GM18526 (cell line): ENCODE results near the gene LSMEM2.

Experiments
- POLR2A ChIP-seq: IDR thresholded peaks from 3 replicates; pipeline ENCODE4 v1.6.1; 2011; ENCODE audit not compliant: insufficient read length; ENCODE audit errors: extremely low read depth

LSMEM2 gene

DNA sequence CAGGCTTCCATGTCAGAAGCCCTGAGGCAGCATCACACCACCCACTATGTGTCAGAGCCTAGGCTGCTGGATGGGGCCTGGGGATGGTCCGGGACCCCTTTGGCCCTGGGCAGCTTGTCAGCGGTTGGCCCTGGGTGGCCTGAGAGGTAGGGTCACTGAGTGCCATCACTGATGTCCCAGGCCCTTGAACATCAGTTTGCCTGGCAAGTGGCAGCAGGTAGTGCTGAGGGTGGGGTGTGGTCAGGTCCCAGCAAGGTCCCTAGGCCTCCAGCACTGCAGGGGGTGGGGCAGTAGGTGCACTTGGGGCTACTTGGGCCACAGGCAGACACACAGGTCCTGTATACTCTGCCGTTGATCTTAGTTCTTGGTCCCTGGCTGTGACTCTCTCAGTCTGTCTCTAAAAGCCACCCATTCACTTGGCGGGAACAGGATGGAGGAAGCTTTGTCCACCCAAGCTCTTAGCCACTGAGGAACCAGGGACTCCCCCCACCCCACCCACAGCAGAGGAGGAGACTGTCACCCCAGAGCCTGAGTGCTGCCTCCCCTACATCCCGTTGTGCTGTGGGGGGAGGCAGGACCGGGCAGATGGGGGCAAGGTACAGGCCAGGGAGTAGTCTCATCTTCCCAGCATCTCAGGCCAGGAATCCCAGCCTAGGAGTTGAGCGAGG is 37.0 kb upstream of the LSMEM2 start:
- no peak for TF ChIP-seq POLR2A

DNA sequence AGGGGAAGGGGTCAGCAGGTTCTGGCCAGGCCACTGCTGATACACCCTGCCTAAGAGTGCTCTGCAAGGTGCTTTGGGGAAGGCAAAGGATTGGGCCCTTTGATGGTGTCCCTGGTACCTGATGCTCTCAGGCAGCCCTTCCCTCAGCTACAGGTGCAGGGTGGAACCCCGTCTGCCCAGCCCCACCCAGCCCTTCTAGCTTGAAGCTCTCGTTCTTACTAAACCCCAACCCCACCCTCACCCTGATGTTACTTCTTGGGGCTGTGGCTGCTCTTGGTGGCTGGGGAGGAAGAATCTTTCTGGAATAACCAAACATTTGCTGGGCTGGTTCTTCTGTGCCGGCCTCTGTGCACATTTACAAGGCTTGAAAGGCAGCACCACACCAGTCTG is 36.5 kb upstream of the LSMEM2 start:
- no peak for TF ChIP-seq POLR2A

DNA sequence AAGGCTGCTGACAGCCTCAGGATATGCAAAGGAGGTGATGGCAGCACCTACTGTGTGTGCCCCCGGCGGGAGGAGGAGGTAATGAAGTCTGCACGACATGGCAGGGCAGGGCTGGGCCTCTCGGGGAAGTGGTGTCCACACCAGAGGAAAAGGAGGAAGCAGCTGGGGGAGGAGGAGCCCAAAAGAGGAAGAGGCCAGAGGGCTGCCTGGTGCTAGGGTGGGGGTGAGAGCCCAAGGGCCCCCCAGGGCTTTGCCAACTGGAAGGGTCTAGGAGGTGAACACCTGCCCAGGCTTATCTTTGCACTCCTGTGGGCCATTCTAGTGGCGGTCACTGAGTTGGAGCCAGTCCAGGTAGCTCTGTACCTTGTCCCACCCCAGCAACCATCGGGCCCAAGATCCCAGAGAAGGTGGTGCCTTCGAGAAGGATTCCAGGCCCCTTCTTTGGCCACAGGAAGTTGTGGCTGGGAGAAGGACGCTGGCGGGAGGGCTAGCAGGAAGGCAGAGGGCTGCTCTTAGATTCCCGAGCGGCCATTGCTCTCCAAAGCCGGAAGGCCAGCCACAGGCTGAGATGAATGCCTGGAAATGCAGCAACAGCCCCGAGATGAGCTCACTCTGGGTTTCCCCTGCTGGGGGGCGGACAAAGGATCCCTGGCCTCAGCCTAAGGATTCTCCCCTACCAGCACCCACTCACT is 35.9 kb upstream of the LSMEM2 start:
- no peak for TF ChIP-seq POLR2A

DNA sequence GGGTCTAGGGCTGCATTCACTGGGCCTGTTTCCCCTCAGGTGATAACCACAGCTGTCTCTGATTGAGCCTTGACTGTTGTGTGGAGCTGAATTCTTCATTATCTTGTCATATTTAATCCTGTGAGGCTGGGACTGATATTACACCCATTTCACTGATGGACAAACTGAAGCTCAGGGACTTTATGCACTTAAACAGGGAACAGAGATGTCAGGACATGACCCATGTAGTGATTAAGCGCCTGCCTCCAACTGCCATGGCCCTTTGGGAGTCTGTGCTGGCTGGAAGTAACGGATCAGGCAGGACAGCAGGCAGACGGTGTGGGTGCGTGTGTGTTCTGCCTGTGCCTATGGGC is 35.4 kb upstream of the LSMEM2 start:
- no peak for TF ChIP-seq POLR2A

DNA sequence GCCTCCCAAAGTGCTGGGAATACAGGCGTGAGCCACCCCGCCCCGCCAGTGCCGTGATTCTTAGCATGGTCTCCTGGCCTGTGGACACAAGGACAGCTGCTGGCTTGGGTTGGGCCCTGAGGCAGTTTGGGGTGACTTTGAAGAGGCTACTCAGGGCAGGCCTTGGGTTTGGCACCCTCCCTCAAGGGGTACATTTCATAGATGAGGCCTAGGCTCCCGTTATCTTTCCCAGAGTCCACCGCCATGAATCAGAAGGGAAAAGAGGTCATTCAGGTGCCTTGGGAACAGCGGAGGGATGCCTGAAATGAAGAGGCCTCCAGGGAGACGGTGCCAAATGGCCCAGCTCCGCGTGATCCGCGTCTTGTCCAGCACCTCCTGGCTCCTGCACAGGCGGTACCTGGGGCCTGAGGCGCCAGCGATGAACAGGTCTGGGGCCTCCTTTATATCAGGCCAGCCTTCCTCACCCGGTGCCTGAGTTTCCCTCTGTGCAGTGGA is 33.6 kb upstream of the LSMEM2 start:
- TF ChIP-seq POLR2A: no peak

DNA sequence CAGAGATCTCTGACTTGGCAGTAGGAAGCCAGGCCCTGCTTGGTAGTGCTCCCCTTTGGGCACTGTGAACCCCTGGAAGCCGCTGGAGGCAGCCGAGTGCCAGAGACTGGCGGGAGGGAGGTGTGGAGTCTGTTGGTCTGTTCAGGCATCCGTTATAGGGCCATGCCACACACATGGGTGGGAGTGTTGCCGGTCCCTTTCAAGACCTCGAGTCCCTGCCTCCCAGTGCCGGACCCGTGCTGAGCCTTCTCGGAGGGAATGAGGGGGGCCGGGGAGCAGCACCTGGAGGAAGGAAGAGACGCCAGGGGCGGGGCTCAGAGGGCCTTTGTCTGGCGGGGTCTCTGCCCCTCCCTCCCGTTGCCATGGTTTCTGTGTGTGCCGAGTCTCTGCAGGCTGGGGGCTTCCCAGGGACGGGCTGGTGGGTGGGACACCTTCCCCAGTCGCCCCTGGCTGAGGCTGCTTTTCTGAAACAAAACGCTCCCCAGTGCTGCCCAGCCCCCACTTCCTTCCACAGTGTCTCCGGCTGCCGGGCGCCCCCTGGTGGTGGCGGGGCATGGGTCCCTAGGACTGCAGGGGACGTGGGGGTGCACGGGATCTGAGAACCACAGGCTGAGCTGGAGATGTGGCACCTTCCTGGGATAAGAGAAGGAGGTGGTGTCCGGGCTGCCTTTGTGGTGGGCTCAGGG is 32.9 kb upstream of the LSMEM2 start:
- TF ChIP-seq POLR2A: no peak

DNA sequence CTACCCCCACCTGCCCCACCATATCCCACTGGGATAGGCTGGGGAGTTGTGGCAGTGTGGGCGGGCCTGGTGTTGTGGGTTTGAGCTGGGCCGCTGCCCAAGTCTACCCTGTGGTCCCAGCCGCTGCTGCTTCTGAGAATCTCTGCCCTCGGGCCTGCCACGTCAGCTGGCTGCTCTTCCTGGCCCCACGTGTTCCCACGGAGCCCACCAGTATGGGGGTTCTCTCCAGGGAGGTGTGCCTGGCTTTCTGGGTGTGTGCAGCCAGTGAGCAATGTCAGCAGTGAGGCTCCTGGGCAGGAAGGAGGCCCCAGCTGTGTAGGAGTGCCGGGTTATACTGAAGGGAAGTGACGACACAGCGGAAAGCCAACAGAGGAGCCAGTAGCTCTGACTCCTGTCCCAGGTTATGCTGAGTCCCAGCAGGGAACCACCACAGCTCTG is 32.4 kb upstream of the LSMEM2 start:
- no peak for TF ChIP-seq POLR2A

DNA sequence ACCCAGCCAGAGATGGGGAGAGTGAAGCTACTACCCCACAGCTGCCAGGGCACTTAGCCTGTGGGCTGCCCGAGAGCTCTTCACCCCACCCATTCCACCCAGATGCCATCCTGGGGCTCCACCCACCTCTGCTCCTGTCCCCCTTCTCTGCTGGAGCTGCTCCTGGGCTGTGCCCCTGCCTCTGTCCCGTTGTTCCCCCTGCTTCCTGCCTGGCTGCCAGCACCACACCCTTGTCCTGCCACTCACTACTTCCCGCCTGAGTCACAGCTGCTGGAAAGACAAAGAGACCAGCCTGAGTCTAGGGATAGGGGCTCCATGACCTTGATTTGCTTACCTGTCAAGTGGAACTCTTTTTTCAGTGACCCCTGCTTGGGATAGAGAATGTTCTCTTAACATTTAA is 30.5 kb upstream of the LSMEM2 start:
- no peak for TF ChIP-seq POLR2A

DNA sequence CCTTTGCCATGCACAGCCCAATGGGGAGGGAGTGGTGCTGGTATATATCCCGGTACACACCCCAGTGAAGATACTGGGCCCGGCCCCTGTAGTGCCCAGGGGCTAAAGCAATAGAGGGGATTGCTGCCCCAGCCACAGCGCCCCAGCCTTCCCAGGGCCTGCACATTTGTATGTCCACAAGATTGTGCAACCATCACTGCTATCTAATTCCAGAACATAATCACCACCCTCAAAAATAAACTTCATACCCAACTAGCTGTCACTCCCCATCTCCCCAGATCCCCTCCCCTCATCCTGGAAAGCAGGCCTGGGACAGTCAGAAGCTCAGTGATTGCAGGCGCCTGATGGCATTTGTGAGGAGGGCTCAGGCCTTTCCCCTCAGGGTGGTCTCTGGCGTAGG is 29.4 kb upstream of the LSMEM2 start:
- TF ChIP-seq POLR2A: no peak

DNA sequence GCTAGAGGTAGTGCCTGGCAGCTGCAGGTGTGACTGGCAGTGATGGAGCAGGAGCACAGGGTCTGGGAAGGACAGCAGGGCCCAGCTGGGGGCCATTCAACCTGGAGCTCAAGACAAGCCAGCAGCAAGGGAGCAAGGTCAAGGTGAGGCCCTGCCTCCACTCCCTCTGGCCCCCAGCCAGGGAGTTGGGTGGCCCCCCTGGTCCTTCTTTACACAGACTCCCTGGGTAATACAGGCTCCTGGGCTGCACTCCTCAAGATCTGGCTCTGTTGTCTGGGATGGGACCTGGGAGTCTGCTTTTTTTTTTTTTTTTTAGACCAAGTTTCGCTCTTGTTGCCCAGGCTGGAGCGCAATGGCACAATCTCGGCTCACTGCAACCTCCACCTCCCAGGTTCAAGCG is 28.4 kb upstream of the LSMEM2 start:
- no peak for TF ChIP-seq POLR2A

DNA sequence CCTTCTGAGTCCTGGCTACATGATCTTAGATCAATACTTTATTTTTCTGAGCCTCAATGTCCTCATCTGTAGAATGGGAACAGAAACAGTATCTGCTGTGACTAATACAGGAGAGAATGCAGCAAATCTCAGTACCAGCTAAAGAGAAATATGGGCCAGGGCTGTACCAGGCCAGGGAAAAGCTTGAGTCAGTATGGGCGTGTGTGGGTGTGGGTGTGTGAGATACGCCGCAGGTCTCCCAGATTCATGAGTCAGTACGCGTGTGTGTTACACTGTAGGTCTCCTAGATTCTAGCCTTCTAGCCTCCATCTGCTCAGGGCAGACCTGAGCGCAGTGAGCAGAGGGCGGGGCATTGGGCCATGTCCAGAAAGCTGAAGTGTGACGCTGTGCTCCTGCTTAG is 27.7 kb upstream of the LSMEM2 start:
- TF ChIP-seq POLR2A: no peak

DNA sequence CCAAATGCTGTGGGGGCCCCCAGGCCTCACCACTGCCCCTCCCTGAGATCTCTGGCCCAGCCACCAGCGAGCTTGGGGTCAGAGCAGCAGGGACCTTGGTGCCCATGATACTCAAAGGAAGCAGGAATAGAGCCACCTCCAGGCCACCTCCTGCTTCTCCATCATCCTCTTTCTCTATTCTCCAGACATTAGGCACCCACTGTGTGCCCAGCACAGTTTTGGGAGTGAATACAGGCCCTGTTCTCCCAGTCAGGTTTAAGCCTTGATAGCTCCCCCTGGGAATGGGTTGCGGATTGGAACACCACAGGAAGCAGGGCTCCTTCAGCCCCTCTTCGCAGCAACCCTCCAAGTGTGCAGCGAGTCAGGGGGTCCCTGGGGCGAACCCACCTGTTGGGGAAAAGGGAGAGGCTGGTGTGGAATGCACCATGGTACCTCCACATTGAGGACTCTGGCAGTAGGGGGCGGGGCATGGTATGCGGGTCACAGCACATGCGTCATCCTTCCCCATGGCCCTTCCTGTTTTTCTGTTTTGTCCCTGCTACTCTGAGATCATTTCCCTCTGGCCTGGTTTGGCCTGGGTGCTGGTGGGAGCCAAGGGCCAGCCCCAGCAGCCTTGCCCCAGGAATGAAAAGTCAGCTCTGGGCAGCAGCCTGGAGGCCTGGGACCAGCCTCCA is 24.2 kb upstream of the LSMEM2 start:
- TF ChIP-seq POLR2A: no peak

DNA sequence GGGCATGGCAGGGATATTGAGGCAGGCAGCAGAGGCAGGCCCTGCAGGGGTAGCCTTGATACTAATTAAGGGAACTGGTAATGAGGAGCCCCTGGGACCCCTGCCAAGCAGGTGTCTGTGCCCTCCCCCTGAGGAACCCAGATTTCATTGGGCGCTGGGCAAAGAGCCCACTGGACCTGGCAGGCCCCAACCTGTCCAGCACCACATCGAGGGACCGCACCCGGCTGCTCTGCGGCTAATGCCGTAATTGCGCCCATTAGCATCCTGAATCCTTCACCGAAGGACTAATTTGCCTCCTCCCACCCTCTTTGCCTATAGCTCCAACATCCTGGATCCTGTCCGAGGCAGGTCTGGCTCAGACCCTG is 23.7 kb upstream of the LSMEM2 start:
- TF ChIP-seq POLR2A: no peak

DNA sequence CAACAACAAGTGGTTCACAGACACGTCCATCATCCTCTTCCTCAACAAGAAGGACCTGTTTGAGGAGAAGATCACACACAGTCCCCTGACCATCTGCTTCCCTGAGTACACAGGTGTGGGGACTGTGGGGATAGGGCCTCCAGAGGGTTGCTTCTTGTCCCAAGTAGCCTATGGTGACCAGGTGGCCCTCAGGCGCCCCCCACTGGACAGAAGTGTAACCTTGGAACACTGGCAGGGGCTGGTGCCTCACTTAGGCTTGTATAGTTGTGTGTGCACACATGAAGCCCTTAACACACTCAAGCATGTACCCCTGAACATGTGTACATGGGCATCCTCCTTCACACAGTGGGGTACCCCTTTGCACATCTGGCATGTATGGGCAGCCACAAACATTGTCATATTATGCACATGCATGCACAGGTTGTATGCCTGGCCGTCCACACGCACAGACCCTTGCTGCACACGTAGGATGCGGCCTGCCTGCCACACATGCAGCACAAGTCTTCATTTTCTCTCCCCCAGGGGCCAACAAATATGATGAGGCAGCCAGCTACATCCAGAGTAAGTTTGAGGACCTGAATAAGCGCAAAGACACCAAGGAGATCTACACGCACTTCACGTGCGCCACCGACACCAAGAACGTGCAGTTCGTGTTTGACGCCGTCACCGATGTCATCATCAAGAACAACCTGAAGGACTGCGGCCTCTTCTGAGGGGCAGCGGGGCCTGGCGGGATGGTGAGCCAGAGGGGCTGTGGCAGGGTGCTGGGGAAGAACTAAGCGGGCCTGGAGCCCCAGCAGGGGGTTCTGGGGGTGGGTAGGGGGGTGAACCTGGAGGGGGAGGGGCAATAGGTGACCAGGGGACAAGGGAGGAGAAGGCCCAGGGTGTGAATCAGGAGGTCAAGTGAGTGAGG is 21.7 kb upstream of the LSMEM2 start:
- TF ChIP-seq POLR2A: no peak
